ENCODE data around the gene ST3GAL2.
"Not testable (repeated sequence)": the region's sequence is repeated elsewhere in the genome, so short reads cannot be mapped to it uniquely, and the experiment has no call there.

The ST3GAL2 gene

GRCh38 chr16:70386289-70386986 is 52.5 kb downstream of the ST3GAL2 start:
- DNase-seq (ENCODE audit: low read depth in 2 of 2), result not testable (repeated sequence)

GRCh38 chr16:70383421-70383960 is 55.4 kb downstream of the ST3GAL2 start:
- no peak for DNase-seq (ENCODE audit: low read depth in 2 of 2)

GRCh38 chr16:70381604-70382342 is 57.1 kb downstream of the ST3GAL2 start:
- DNase-seq (ENCODE audit: low read depth in 2 of 2), result no peak

GRCh38 chr16:70380919-70381603 is 57.8 kb downstream of the ST3GAL2 start:
- peak; percentile 91 to 93 for DNase-seq (ENCODE audit: low read depth in 2 of 2)

- peak; percentile 59 to 73 for DNase-seq (ENCODE audit: low read depth in 2 of 2)
Observed at GRCh38 chr16:70380248-70380918, 58.5 kb downstream of the ST3GAL2 start.

GRCh38 chr16:70378869-70379493 is 59.9 kb downstream of the ST3GAL2 start:
- no peak for DNase-seq (ENCODE audit: low read depth in 2 of 2)

- no peak for DNase-seq (ENCODE audit: low read depth in 2 of 2)
Observed at GRCh38 chr16:70377782-70378181, 61.1 kb downstream of the ST3GAL2 start.

GRCh38 chr16:70375636-70376611 is 63.0 kb downstream of the ST3GAL2 start:
- no peak for DNase-seq (ENCODE audit: low read depth in 2 of 2)

GRCh38 chr16:70374213-70374612 is 64.7 kb downstream of the ST3GAL2 start:
- DNase-seq (ENCODE audit: low read depth in 2 of 2), result no peak

- DNase-seq (ENCODE audit: low read depth in 2 of 2), result no peak
Observed at GRCh38 chr16:70372921-70373728, 65.8 kb downstream of the ST3GAL2 start.

GRCh38 chr16:70370924-70371323 is 68.0 kb downstream of the ST3GAL2 start:
- DNase-seq (ENCODE audit: low read depth in 2 of 2), result no peak

GRCh38 chr16:70370145-70370544 is 68.8 kb downstream of the ST3GAL2 start:
- not testable (repeated sequence) for DNase-seq (ENCODE audit: low read depth in 2 of 2)

GRCh38 chr16:70364399-70364798 is 74.5 kb downstream of the ST3GAL2 start:
- no peak for DNase-seq (ENCODE audit: low read depth in 2 of 2)

- no peak for DNase-seq (ENCODE audit: low read depth in 2 of 2)
Observed at GRCh38 chr16:70359552-70359951, 79.3 kb downstream of the ST3GAL2 start.

GRCh38 chr16:70349783-70350182 is 89.1 kb downstream of the ST3GAL2 start:
- no peak for DNase-seq (ENCODE audit: low read depth in 2 of 2)

GRCh38 chr16:70348991-70349390 is 89.9 kb downstream of the ST3GAL2 start:
- DNase-seq (ENCODE audit: low read depth in 2 of 2), result no peak

GRCh38 chr16:70345840-70346239 is 93.1 kb downstream of the ST3GAL2 start:
- no peak for DNase-seq (ENCODE audit: low read depth in 2 of 2)

- DNase-seq (ENCODE audit: low read depth in 2 of 2), result no peak
Observed at GRCh38 chr16:70342016-70342415, 96.9 kb downstream of the ST3GAL2 start.

- no peak for DNase-seq (ENCODE audit: low read depth in 2 of 2)
Observed at GRCh38 chr16:70341600-70341999, 97.3 kb downstream of the ST3GAL2 start.

Measured in stimulated activated CD8-positive, alpha-beta memory T cell treated with anti-CD3 and anti-CD28 coated beads, Interleukin-15, amount 100 ng/mL, for 4 hours (primary cell).